Lung (tissue), 12 donors: ENCODE results near the gene FRMPD4. TPM values are rescaled to one million over a fixed set of nuclear protein-coding genes. Genes with fewer than 3 reads are reported as not detected.

Experiments used
- ATAC-seq: fragments of 200-7000 bp; cut with Tn5 transposase; one replicate; pipeline ENCODE4 v1.9.1; 2020; ENCODE audit warnings: moderate number of reproducible peaks; ENCODE audit not compliant: insufficient read depth, low FRiP score
- DNase-seq, 3 donors: peaks; one replicate each; pipeline ENCODE4 v3.0.0-alpha.2; 2013 to 2017
- H3K27ac ChIP-seq, 2 donors: one replicate each; pipeline ENCODE4 v1.5.1; 2013; ENCODE audit warnings: mild to moderate bottlenecking in 2 of 2, moderate library complexity in 2 of 2, control low read depth in 1 of 2, inconsistent platforms in 1 of 2, low read depth in 1 of 2, low read length in 1 of 2
- H3K27me3 ChIP-seq, 3 donors: one replicate each; pipeline ENCODE4 v1.5.1; 2013; ENCODE audit warnings: low read length in 2 of 3; ENCODE audit not compliant: control insufficient read depth in 3 of 3, insufficient read depth in 3 of 3
- H3K36me3 ChIP-seq, 4 donors: one replicate each; pipeline ENCODE4 v1.5.1; 2013; ENCODE audit warnings: low read length in 4 of 4, mild to moderate bottlenecking in 1 of 4, moderate library complexity in 1 of 4; ENCODE audit not compliant: control insufficient read depth in 4 of 4, insufficient read depth in 4 of 4
- H3K4me1 ChIP-seq, 5 donors: one replicate each; pipeline ENCODE4 v1.5.1; 2013; ENCODE audit warnings: low read length in 5 of 5, mild to moderate bottlenecking in 2 of 5, moderate library complexity in 1 of 5; ENCODE audit not compliant: control insufficient read depth in 5 of 5, insufficient read depth in 5 of 5
- H3K4me3 ChIP-seq: one replicate; pipeline ENCODE4 v1.5.1; 2013; ENCODE audit warnings: mild to moderate bottlenecking, control low read depth, moderate library complexity
- H3K9ac ChIP-seq, 2 donors: one replicate each; pipeline ENCODE4 v1.5.1; 2013; ENCODE audit warnings: low read length in 2 of 2, control low read depth in 1 of 2; ENCODE audit not compliant: insufficient read depth in 1 of 2
- H3K9me3 ChIP-seq, 4 donors: one replicate each; pipeline ENCODE4 v1.5.1; 2013; ENCODE audit warnings: low read length in 3 of 4, mild to moderate bottlenecking in 1 of 4, moderate library complexity in 1 of 4; ENCODE audit not compliant: control insufficient read depth in 4 of 4, insufficient read depth in 3 of 4
- CTCF ChIP-seq: IDR thresholded peaks from 2 replicates; pipeline ENCODE4 v1.5.1; 2012; ENCODE audit warnings: mild to moderate bottlenecking; ENCODE audit errors: control extremely low read depth, extremely low read depth
- WGBS, 2 donors: extraction: QIAGEN DNeasy Blood & Tissue Kit; methylation state at CpG; one replicate each; pipeline ENCODE4 v1.1.7; 2013; 5-methylcytosine and 5-hydroxymethylcytosine counted together
- polyA plus RNA-seq, 2 donors: library from polyadenylated mRNA; stranded (reverse); fragments of 200-250 nt; gene quantifications; one replicate each; pipeline ENCODE4 v1.2.1, GENCODE V29; 2013
- total RNA-seq, 2 donors: library from RNA; depleted of rRNA in 1 of 2; stranded (reverse); fragments of >200 nt in 1 of 2; gene quantifications; one replicate each; pipeline ENCODE4 v1.2.1, GENCODE V29; 2014 to 2021
- donor health status: control.
- donor health status: control.
- donor health status: Bipolar disorder and iron deficiency.
- donor health status: healthy.
- donor health status: DM: yes; HTN: yes; CAD: no.

FRMPD4 gene
- total and polyA plus RNA-seq, 4 donors = 0.01 to 0.43 (median 0.03) TPM

- Histone ChIP-seq H3K4me1 (no peaks in the 10 kb centered on the region), H3K27me3 (peaks cover 0 to 21% (median 9%) of the 10 kb centered on the region in 3 donors), H3K36me3 (no peaks in the 10 kb centered on the region), H3K27ac (no peak overlapping the region), H3K9ac (no peak overlapping the region), H3K9me3 (peaks cover 0 to 2% (median 0%) of the 10 kb centered on the region in 4 donors), H3K4me3 (no peak overlapping the region)
- no peak for DNase-seq
- no peak for TF ChIP-seq CTCF
- 85 to 90% methylated on average over 3 of the region's 3 CpGs for WGBS, 2 donors
- ATAC-seq = no peak
Observed at GRCh38 chrX:12403474-12404082, 265.3 kb downstream of the FRMPD4 start.

- no peaks in the 10 kb centered on the region for H3K9me3 ChIP-seq
- no peaks in the 10 kb centered on the region for H3K4me1 ChIP-seq
- H3K4me3 ChIP-seq = no peak overlapping the region
- 63 to 70% methylated on average over 2 of the region's 2 CpGs for WGBS, 2 donors
- peaks cover 0 to 32% (median 9%) of the 10 kb centered on the region in 3 donors for H3K27me3 ChIP-seq
- no peaks in the 10 kb centered on the region for H3K36me3 ChIP-seq
- no peak for ATAC-seq
- TF ChIP-seq CTCF = no peak
- no peak for DNase-seq
- no peak overlapping the region for H3K27ac ChIP-seq
- no peak overlapping the region for H3K9ac ChIP-seq
Observed at GRCh38 chrX:12405306-12405705, 267.0 kb downstream of the FRMPD4 start.

GRCh38 chrX:12410523-12410922 is 272.2 kb downstream of the FRMPD4 start:
- no peaks in the 10 kb centered on the region for H3K9me3 ChIP-seq
- no peaks in the 10 kb centered on the region for H3K4me1 ChIP-seq
- WGBS, 2 donors = 71 to 90% methylated on average over 6 of the region's 6 CpGs
- H3K27ac ChIP-seq = no peak overlapping the region
- no peak for DNase-seq
- no peak overlapping the region for H3K4me3 ChIP-seq
- TF ChIP-seq CTCF = no peak
- no peak for ATAC-seq
- no peak overlapping the region for H3K9ac ChIP-seq
- peaks cover 4 to 41% (median 20%) of the 10 kb centered on the region in 3 donors for H3K27me3 ChIP-seq
- H3K36me3 ChIP-seq = no peaks in the 10 kb centered on the region

GRCh38 chrX:12411831-12412230 is 273.6 kb downstream of the FRMPD4 start:
- Histone ChIP-seq H3K27ac (no peak overlapping the region), H3K36me3 (no peaks in the 10 kb centered on the region), H3K4me3 (no peak overlapping the region), H3K27me3 (peaks cover 4 to 41% (median 20%) of the 10 kb centered on the region in 3 donors), H3K9me3 (no peaks in the 10 kb centered on the region), H3K4me1 (no peaks in the 10 kb centered on the region), H3K9ac (no peak overlapping the region)
- 86 to 87% methylated on average over 1 of the region's 1 CpG for WGBS, 2 donors
- DNase-seq = no peak
- no peak for ATAC-seq
- TF ChIP-seq CTCF = no peak
